ENCODE measurements around the gene MCCC1.
A peak's percentile ranks its signal among the peaks of the same experiment; 100 is the strongest.
"Not testable (repeated sequence)": the region's sequence is repeated elsewhere in the genome, so short reads cannot be mapped to it uniquely, and the experiment has no call there.

The MCCC1 gene

GRCh38 chr3:183046883-183047282, 52.4 kb downstream of the MCCC1 start:
- DNase-seq (ENCODE audit: low read depth) = no peak

- DNase-seq (ENCODE audit: low read depth) = no peak
Measured at GRCh38 chr3:183044547-183045229, 54.6 kb downstream of the MCCC1 start.

DNA sequence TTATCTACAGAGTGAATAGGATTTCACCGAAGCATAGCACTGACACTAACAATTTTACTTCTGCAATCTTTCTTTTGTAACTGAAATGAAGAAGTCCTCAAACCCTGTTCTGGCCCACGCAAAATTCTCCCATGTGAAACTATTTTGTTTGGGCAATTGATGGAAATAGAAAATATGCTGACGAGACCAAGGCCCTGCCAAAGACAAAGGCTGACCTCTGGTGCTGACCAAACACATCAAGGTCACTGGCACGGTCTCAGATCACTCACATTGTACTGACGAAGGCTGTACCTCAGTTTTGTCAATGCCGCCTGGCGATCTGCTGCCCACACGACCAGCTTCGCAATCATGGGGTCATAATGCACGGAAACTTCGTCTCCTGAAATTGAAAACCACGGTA, 60.5 kb downstream of the MCCC1 start:
- no peak for DNase-seq (ENCODE audit: low read depth)

GRCh38 chr3:183038221-183038620, 61.1 kb downstream of the MCCC1 start:
- DNase-seq (ENCODE audit: low read depth) = no peak

DNA sequence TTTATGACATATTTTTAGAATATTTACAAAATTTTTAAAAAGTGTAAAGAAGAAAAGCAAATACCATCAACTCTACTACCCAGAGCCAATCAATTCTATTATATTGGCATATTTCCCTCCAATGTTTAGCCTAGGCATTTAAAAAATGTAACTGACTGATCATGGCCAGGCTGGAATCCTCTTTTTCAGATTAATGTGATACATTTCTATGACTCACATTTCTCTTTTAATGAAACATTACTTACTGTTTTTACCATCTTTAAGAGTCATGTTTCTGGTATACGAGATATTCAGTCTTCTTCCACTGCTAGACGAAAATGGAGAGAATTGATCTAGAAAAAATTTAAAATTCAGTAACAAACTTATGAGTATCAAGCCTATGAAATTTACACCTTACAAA, 65.5 kb downstream of the MCCC1 start:
- DNase-seq (ENCODE audit: low read depth) = peak; percentile 75

DNA sequence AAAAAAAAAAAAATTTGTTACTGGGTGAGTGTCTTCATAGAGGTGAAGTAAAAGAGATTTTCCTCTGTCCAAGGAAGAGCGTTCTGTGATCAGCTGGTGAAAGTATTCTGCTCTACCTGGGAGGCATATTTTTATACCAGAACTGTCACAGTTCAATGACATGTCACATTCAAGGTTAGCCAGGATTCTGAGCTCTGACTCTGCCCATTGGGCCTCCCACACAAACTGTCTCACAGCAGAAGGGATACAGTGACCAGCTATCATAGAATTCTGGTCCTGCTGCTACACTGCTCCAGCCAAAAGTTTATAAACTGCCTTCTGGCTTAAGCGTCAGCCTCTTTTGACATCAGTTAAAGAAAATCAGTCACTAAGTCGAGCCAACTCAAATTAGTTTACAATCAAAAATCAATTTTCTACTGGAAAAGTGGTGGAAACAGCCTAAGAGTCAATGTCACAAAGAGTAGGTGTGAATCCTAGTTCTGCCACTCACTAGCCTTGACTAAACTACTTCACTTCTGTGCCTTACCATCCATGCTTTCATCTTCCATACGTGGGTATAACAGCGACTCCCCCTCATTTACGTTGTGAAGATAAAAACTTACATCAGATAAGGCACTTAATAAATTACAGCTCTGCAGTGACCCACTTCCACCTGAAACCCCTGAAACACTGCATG, 66.3 kb downstream of the MCCC1 start:
- DNase-seq (ENCODE audit: low read depth) = no peak

GRCh38 chr3:183031826-183032225, 67.5 kb downstream of the MCCC1 start:
- peak; percentile 31 for DNase-seq (ENCODE audit: low read depth)

DNA sequence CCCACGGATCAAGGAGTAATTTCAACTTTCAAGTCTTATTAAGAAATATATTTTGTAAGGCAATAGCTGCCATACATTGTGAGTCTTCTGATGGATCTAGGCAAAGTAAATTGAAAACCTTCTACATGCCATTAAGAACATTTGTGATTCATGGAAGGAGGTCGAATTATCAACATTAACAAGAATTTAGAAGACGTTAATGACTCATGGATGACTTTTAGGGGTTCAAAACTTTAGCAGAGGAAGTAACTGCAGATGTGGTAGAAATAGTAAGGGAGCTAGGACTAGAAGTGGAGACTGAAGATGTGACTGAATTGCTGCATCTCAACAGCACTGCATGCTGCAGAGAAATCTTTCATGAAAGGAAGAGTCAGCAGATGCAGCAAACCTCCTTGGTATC, 70.9 kb downstream of the MCCC1 start:
- DNase-seq (ENCODE audit: low read depth) = no peak

GRCh38 chr3:183027276-183027675, 72.0 kb downstream of the MCCC1 start:
- no peak for DNase-seq (ENCODE audit: low read depth)

DNA sequence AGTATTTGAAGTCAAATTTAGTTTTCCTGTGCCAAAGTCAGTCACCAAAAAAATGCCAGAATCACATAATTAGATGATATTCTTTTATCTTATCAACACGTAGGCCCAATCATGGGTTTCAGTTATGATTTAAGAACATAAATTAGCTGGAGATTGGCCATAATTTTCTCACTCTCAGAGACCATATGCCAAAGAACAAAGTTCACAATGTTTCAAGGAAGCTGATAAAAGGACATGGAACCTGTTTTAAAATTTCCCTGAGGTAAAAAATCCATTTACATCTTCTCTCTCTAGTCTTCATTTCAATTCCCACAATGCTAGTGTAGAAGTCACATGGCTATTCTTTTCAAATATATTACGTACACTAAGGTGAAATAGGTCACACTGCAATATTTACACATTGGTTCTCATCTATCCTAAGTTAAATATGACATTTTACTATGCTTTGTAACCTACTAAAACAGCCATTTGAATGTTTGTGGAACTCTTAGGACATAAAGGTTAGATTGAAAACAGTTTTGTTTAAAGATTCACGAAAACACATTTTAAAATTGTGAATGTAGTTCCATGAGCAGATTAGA, 76.3 kb downstream of the MCCC1 start:
- no peak for DNase-seq (ENCODE audit: low read depth)

DNA sequence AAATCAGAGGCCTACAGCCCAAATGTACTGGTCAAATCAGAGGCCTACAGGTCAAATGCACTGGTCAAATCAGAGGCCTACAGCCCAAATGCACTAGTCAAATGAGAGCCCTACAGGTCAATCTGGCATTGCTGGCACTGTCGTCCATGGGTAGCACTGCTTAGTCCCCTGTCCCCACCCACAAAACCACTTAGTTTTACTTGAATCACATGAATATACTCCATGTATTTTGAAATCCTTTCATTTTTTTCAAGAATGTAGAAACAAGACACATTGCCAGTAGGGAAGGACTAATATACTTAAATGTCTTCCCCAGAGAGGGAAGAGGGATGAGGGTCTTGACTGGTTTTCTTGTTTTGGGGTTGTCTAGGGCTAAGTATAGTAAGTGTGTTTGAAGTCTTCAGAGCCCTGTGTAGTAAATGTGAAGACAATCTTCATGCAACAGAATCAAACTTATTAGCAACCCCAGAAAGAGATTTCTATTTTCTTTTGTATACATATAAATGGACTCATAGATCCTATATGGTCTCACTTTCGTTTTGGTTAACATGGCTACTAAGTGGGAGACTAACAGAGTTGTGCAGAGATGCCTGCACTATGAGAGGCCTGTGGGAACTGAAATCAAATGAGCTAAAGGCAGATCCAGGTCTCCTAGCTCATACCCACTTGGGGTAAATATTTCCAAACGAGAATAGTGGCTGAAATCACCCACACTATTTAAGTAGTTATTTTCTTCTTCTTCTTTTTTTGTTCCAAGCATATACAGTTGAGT, 80.7 kb downstream of the MCCC1 start:
- DNase-seq (ENCODE audit: low read depth) = no peak

GRCh38 chr3:183015185-183015584, 84.1 kb downstream of the MCCC1 start:
- no peak for DNase-seq (ENCODE audit: low read depth)

GRCh38 chr3:183013856-183014255, 85.4 kb downstream of the MCCC1 start:
- DNase-seq (ENCODE audit: low read depth) = no peak

- DNase-seq (ENCODE audit: low read depth) = no peak
Measured at GRCh38 chr3:183013074-183013473, 86.2 kb downstream of the MCCC1 start.

DNA sequence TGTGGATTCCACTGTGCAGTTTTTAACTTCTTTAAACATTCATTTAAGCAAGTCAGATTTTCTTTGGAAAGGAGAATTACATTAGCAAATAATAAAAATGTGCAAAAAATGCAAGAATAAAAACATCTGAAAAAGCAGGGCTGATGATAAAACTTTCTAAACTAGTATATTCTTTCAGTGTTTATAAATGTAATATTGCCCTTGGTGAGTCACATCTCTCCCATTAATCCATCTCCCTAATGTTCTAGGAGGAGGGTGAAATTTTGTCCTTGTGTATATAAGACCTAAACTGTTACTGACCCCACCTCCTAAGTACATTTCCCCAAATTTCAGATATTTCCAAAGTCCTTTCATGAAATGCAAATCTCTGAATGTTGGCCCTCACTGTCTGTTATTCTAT, 90.5 kb downstream of the MCCC1 start:
- no peak for DNase-seq (ENCODE audit: low read depth)

GRCh38 chr3:183008303-183008702, 91.0 kb downstream of the MCCC1 start:
- DNase-seq (ENCODE audit: low read depth) = peak; percentile 27

GRCh38 chr3:183006396-183007002, 92.8 kb downstream of the MCCC1 start:
- no peak for DNase-seq (ENCODE audit: low read depth)

GRCh38 chr3:182999767-183000166, 99.5 kb downstream of the MCCC1 start:
- no peak for DNase-seq (ENCODE audit: low read depth)

- not testable (repeated sequence) for DNase-seq (ENCODE audit: low read depth)
Measured at GRCh38 chr3:182993486-182994201, 105.7 kb downstream of the MCCC1 start.

DNA sequence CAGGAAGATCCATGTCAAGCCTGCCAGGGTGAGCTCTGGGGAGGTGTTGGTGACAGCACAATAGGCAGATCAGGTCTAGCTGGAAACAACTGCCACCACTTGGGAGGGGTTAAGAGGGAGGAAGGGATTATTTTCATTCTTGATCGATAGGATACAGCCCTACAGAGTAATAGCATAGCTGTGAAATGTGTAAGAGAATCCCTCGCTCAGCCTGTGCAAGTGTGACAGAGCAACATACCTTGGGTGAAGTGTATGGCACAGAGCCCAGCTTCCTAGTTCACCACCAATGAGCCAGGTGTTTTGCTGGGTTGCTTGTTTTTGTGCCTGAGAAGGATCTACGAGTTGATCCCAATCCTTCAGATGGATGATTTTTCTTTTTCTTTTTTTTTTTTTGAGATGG, 109.7 kb downstream of the MCCC1 start:
- DNase-seq (ENCODE audit: low read depth) = no peak

- DNase-seq (ENCODE audit: low read depth) = no peak
Measured at GRCh38 chr3:182986021-182986420, 113.3 kb downstream of the MCCC1 start.

DNA sequence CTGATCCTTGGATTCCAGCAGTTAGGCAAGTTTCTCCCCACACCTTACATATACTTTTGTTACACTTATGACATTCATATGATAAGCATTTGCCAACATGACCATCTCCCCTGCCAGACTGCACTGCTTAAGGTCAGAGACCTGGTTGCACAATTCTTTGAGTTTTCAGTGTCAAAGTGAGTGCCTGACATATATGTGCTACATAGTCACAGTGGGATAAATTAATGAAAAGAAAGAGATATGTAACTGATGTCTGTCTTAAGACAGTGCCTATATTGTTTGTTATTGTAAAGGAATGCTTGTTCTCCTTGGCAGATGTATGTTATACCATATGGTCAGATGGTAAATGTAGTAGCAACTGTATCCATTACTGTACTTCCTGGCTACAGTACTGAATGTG, 115.4 kb downstream of the MCCC1 start:
- DNase-seq (ENCODE audit: low read depth) = no peak
